Erythroblast (primary cell): ENCODE data around the gene RAB20.
"Not testable (repeated sequence)": the region's sequence is repeated elsewhere in the genome, so short reads cannot be mapped to it uniquely, and the experiment has no call there.

Experiments used
- DNase-seq, 2 experiments: peaks; one replicate each; lab custom pipeline; 2025; lab: John Stamatoyannopoulos, UW
- GATA1 ChIP-seq: IDR thresholded peaks from 2 replicates; pipeline ENCODE4 v1.6.1; 2011; ENCODE audit warnings: low read depth, mild to moderate bottlenecking, control low read depth, low read length, moderate library complexity
- POLR2A ChIP-seq: IDR thresholded peaks from 2 replicates; pipeline ENCODE4 v1.6.1; 2011; ENCODE audit warnings: mild to moderate bottlenecking, low read length

Gene RAB20

GRCh38 chr13:110583178-110583865 lies 21.8 kb upstream of the RAB20 start:
- no peak for DNase-seq
- no peak for TF ChIP-seq POLR2A

DNA sequence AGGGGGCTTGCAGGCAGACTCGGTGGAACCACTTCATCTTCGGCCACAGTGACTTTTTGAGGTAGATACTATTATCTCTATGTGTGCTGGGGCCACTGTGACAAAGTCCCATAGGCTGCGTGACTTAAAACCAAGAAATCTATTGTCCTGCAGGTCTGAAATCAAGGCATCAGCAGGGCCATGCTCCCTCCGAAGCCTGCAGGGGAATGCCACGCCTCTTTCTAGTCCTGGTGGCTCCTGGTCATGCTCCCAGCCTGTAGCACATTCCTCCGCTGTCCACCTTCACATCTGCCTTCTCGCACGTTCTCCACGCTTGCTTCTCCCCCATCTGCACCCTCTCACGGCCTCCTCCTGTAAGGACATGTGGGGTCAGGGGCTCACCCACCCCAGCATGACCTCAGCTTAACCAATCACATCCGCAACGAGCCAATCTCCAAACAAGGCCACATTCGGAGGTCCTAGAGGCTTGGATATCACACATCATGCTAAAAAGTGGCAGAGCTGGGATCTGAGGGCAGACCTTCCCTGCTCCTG lies 21.0 kb upstream of the RAB20 start:
- TF ChIP-seq POLR2A: no peak
- no peak for TF ChIP-seq GATA1
- no peak for DNase-seq

DNA sequence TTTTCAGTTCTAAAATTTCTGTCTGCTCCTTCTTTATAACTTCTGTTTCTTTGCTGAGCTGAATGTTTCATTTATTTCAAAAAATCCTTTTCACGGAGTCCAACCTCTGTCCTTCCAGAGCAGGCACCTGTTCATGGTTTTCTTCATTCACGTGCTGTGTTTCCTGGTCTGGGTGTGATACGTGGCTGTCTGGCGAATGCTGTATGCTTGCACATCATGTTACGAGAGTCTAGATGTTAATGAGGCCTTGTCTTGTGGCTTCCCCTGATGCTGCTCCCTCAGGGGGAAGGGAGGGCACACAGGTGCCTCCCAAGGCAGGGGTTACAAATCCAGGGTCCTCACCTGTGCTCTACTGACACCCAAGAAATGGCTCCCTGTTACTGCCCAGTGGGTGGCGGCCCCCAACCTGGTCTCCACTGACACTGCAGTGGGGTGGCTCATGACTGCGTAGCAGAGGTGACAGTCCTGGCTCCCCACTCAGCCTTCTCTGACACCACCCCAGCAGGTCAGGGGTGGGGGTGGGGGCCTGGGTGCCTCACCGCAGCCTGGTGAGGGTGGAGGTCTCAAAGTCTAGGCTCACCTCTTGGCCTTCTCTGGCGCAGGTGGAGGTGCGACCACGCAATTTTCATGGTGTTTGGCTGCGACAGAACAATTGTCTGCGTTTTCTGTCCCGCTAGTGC lies 20.1 kb upstream of the RAB20 start:
- TF ChIP-seq GATA1 (no peak), POLR2A (no peak)

GRCh38 chr13:110580800-110581199 lies 19.3 kb upstream of the RAB20 start:
- no peak for DNase-seq
- TF ChIP-seq POLR2A (no peak), GATA1 (no peak)

More for the DNA sequence above, 20.1 kb upstream of the RAB20 start:
- DNase-seq: no peak

DNA sequence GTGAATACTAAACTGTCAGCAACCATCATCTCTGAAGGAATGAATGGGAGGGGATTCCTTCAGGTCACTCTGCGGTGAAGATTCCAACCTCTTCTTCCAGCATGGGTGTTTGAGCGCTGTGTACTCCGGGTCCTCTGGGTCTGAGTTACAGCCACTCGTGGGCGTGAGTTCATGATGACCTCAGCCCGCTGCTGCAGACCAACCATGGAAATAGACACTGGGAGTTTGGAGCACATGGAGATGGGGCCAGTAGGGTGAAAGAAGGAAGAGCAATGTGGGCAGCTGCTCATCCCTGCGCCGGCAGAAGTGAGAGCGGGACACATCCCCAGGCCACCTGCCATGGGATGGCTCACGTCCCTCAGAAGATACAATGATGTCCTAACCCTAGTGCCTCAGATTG lies 16.8 kb upstream of the RAB20 start:
- no peak for TF ChIP-seq POLR2A
- no peak for TF ChIP-seq GATA1
- no peak for DNase-seq

GRCh38 chr13:110576736-110577476 lies 15.4 kb upstream of the RAB20 start:
- no peak for DNase-seq
- no peak for TF ChIP-seq POLR2A
- no peak for TF ChIP-seq GATA1

GRCh38 chr13:110576070-110576394 lies 14.5 kb upstream of the RAB20 start:
- no peak for TF ChIP-seq GATA1
- no peak for TF ChIP-seq POLR2A
- DNase-seq: no peak

GRCh38 chr13:110575322-110576069 lies 14.0 kb upstream of the RAB20 start:
- peak in 1 of 2 experiments; percentile 48 for DNase-seq
- TF ChIP-seq GATA1 (no peak), POLR2A (no peak)

DNA sequence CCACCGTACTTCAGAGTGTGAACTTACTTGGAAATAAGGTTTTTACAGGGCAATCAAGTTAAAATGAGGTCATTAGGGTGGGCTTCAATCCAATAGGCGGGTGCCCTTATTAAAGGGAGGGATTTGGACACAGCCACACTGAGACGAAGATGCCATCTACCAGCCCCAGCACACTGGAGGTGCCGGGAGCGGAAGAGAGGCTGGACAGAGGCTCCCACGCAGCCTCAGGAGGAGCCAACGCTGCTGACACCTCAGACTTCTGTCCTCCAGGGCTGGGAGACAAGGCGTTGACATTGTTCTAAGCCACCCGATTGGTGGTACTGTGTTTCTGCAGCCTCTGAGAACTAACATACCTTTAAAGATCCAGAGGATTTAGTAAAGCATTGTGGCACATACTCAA lies 12.6 kb upstream of the RAB20 start:
- DNase-seq: no peak
- no peak for TF ChIP-seq POLR2A
- no peak for TF ChIP-seq GATA1

DNA sequence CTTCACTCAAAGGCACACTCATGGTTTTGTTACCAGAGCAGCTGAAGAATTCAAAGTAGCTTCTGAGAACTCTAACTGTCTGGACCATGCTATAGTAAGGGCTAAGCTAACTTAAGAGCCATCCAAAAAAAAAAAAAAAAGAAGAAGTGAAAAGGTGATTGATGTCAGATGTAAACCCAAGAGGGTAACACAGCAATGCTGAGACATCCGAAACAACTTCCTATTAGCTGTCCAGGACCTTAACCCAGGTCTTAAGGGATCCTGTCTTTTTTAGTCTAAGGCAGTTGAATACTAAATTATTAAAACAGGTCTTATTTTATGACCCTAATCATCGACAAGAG lies 11.2 kb upstream of the RAB20 start:
- DNase-seq: no peak
- TF ChIP-seq GATA1 (no peak), POLR2A (no peak)

DNA sequence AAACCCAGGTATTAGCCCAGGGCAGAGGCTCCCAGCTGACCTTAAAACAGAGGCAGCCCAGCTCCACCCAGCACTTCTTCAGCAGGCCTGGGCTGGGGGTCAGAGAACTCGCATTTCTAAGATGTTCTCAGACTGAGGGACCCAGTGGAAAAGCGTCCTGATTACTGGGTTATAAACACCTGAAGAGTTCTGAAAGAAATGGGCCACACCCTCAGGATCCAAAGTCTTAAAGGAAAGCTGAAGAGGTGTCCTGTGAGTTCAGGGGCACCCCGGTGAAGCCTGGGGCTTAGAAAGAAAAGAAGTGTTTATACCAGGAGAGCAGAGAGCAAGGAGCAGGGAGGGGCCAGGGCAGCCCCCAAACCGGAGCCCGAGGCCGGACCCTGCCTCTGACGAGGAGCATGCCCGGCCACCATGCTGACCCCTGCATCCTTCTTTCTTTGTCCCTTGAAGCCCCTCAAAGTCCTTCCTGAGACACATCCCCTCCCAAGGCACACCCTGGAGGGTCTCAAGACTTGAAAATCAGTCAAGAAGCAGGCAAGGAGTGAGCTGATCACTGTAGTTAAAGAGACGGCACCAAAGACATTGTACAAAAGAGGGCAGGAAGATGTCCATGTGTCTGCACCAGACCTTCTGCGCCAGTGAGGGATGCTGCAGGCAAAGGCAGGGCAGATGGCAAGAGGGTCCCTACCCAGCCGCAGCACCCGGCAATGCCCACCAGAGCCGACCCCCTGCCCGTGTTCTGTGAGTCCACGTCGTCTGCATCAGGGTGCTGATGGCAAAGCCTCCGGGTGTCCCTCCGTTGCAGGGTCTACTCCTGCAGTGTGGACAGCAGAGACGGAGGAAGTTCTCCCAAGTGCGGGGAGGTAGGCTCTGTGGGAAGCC lies 10.6 kb upstream of the RAB20 start:
- DNase-seq: no peak
- TF ChIP-seq GATA1: no peak
- no peak for TF ChIP-seq POLR2A

- TF ChIP-seq GATA1: no peak
- no peak for TF ChIP-seq POLR2A
- DNase-seq: no peak
These were observed 9.4 kb upstream of the RAB20 start for GRCh38 chr13:110570886-110571285.

GRCh38 chr13:110569962-110570361 lies 8.4 kb upstream of the RAB20 start:
- not testable (repeated sequence) for DNase-seq
